ENCODE results near the gene RXFP3. TPM values are rescaled to one million over a fixed set of nuclear protein-coding genes. Genes with fewer than 3 reads are reported as not detected.

Gene RXFP3
- total RNA-seq, 1 donor from 2014 or later: 0.41 TPM

DNA sequence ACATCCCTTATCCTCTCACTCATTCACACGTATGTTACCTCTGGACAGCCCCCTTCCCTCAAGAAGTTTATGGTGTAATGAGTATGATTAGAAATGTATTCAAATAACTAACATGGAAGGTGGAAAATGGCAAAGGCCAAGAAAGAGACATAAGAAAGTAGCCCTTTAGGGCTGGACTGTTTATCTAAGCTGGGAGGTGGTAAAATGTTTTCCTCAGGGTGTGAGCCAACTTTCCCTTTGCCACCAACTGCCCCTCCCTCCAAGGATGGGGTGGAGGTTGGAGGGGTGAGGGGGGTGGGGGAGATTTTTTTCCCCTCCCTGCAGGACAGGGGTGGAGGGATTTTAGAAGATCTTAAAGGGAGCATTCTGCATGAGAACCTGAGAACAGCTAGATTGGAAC lies 40.1 kb downstream of the RXFP3 start:
- FAIRE-seq (no peak), DNase-seq (ENCODE audit: low spot score in 2 of 2) (no peak)

DNA sequence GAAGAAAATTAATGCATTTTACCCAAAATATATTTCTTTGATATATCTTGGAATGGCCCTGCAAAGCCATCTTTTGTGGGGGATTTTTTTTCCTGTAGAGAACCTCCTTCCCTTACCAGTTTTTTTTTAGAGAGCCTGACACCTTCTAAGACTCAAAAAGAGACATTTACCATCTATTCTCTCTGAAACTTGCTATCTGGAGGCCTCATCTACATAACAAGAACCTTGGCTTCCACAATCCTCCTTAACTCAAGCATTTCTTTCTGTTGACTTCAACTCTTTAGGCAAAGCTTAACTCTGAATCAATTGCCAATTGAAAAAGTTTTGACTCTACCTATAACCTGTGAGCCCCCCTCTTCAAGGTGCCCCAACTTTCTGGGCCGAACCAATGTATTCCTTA lies 42.1 kb downstream of the RXFP3 start:
- DNase-seq (ENCODE audit: low spot score in 2 of 2): no peak
- no peak for FAIRE-seq

DNA sequence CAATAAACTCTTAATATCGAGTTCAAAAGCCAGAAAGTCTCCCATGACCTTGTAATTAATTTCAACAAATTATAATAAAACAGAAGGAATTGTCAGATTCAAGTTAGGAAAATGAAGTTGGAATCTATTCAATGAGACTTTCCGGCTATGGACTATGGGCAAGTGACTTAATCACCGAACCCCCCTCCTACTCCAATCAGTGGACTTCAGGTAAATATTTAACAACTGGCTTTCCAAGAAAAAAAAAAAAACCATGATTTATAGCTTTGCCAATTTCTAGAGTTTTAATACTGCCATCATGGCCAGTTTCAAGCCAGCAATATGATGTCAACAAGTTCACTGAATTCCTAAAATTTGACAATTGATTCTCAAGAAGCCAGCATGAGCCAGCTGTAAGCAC lies 43.8 kb downstream of the RXFP3 start:
- DNase-seq (ENCODE audit: low spot score in 2 of 2) (no peak), FAIRE-seq (no peak)

DNA sequence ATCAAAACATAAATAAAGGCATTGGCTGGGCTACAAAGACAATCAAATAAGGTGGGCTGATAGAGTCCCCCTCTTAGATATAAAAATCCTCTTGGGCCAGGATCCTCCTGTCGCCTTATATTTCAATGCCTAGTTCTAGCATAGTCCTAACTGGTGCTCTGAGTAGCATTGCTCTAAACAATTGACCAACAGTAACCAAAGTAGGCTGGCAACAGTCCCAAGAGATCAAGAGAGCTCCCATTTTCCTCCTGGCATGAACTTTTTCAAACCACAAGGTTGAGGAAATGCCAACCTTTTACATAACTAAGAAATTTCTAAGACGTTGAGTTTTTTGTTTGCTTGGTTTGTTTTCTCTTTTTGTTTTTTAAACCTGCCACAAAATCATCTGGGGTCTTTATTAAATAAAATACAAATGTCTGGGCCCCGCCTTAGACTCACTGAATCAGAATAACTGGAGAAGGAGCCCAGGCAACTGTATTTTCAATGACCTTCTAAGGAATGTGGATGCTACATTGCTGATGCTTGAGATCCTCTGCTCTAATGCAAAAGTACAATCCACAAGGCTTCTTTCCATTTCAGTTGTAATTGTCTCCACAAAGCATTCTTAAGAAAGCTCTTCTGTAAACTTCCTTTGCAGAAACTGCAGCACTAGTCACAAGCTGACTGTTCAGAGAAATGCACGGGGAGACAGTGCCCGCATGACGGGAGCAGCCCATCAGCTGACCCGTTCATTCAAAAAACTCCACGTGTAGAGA lies 45.4 kb downstream of the RXFP3 start:
- FAIRE-seq: no peak

DNA sequence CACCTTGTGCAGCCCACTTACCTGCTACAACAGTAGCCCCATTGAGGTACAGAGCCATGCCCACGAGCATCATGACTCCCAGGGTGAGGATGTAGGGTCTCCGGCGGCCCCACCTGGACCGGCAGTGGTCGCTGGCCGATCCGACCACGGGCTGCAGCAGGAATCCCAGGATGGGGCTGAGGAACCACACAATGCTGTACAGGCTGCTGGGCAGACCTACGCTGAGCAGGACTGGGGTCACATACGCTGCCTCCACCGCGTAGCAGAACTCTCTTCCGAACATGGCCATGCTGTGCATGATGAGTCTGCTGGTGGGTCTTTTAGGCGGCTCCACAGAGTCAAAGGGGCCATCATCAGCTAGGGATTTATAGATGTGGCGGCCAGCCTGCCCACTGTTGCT lies 48.0 kb downstream of the RXFP3 start:
- DNase-seq (ENCODE audit: low spot score in 2 of 2) (no peak), FAIRE-seq (no peak)

More for the DNA sequence above, 45.4 kb downstream of the RXFP3 start:
- no peak for DNase-seq (ENCODE audit: low spot score in 2 of 2)

DNA sequence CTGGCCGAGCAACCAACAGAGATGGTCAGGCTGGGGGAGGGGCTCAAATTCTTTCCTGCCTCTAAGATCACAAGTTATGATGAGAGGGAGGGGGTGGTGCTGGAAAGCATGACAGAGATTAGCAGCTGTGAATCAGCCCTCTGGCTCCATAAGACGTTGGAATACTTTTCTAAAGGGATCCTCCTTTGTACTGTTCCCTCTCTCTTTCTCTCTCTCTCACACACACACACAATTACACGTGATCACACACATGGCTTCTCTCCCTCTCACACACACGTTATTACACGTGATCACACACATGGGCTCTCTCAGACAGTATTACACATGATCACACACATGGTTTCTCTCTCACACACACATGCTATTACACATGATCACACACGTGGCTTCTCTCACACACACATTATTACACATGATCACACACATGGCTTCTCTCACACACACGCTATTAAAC lies 48.5 kb downstream of the RXFP3 start, which contains the start of gene SLC45A2:
Gene SLC45A2 (minus strand): TSS at position 23 of the 454 bp plus-strand sequence. CDS start 110 bp downstream, outside the sequence.
- no peak for FAIRE-seq

DNA sequence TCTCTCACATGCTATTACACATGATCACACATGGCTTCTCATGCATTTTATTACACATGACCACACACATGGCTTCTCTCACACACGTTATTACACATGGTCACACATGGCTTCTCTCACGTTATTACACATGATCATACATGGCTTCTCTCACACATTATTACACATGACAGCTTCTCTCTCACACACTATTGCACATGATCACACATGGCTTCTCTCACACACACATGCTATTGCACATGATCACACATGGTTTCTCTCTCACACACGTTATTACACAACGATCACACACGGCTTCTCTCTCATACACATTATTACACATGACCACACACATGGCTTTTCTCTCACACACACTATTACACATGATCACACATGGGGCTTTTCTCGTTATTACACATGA lies 49.3 kb downstream of the RXFP3 start:
- DNase-seq (ENCODE audit: low spot score in 2 of 2): no peak
- FAIRE-seq: no peak

More for the DNA sequence above, 48.5 kb downstream of the RXFP3 start, which contains the start of gene SLC45A2:
- no peak for DNase-seq (ENCODE audit: low spot score in 2 of 2)

Small RNAs within 50 kb of the gene (small RNA-seq; reads per million reads assigned to genes)
- not detected for gene RNU6-923P

Other genes with a start within 250 kb of the RXFP3 start
- 1.2 TPM for gene ADAMTS12, start 44.4 kb upstream of the RXFP3 start, total RNA-seq
- gene SLC45A2, start 48.3 kb downstream of the RXFP3 start, total RNA-seq: 0.41 TPM
- 9.8 TPM for gene AMACR, start 71.7 kb downstream of the RXFP3 start, total RNA-seq
- 12.6 TPM for gene C1QTNF3, start 106.8 kb downstream of the RXFP3 start, total RNA-seq

All from frontal cortex (tissue), 4 donors.